IMR-90 (cell line): ENCODE results near the gene LPXN. TPM values are rescaled to one million over a fixed set of nuclear protein-coding genes. Genes with fewer than 3 reads are reported as not detected.

Experiments
- ATAC-seq: fragments of 200-7000 bp; cut with Tn5 transposase; 2 replicates; pipeline ENCODE4 v1.9.1; 2020; ENCODE audit warnings: low read depth, mild to moderate bottlenecking, moderate library complexity
- BruUV-seq: library from RNA; stranded (reverse); fragments of 400-500 nt; replicated peaks from 2 replicates; lab custom pipeline; 2021; lab: Mats Ljungman, UMichigan
- CTCF ChIA-PET: fragments of 300-600 bp; formaldehyde crosslinking; extraction: SDS; loops from one replicate; lab custom pipeline; 2021; ENCODE audit warnings: antibody characterized with exemption; lab: Yijun Ruan, JAX
- POLR2A ChIA-PET: fragments of 300-600 bp; sonication (Branson Sonifier 250); formaldehyde crosslinking; loops from one replicate; lab custom pipeline; 2022; ENCODE audit warnings: antibody characterized with exemption; ENCODE audit not compliant: unreplicated experiment; lab: Charles Lee
- DNase-seq: peaks from one replicate; pipeline ENCODE4 v3.0.0; 2013
- H2AFZ ChIP-seq: replicated peaks from 2 replicates; pipeline ENCODE3; 2013; ENCODE audit warnings: low read length, mild to moderate bottlenecking; ENCODE audit not compliant: poor library complexity
- H2AK5ac ChIP-seq: 2 replicates; pipeline ENCODE4 v1.6.1; 2013; ENCODE audit warnings: low read depth, low read length, inconsistent platforms
- H2AK9ac ChIP-seq: replicated peaks from 2 replicates; pipeline ENCODE3; 2013; ENCODE audit warnings: mild to moderate bottlenecking, low read depth, low read length, moderate library complexity; ENCODE audit not compliant: poor library complexity
- H2BK120ac ChIP-seq: 2 replicates; pipeline ENCODE4 v1.6.1; 2013; ENCODE audit warnings: low read depth, low read length, inconsistent platforms
- H2BK15ac ChIP-seq: 3 replicates; pipeline ENCODE4 v1.6.1; 2013; ENCODE audit warnings: low read depth, low read length, inconsistent platforms
- H2BK20ac ChIP-seq: 2 replicates; pipeline ENCODE4 v1.6.1; 2013; ENCODE audit warnings: low read depth, mild to moderate bottlenecking, inconsistent platforms, low read length, moderate library complexity
- H2BK5ac ChIP-seq: 2 replicates; pipeline ENCODE4 v1.6.1; 2013; ENCODE audit warnings: mild to moderate bottlenecking, low read depth, low read length, inconsistent platforms; ENCODE audit not compliant: poor library complexity, severe bottlenecking
- H3K14ac ChIP-seq: replicated peaks from 2 replicates; pipeline ENCODE4 v1.6.1; 2013; ENCODE audit warnings: low read depth, low read length, inconsistent platforms
- H3K18ac ChIP-seq: 2 replicates; pipeline ENCODE4 v1.6.1; 2013; ENCODE audit warnings: low read depth, low read length, control low read depth
- H3K23ac ChIP-seq: 2 replicates; pipeline ENCODE4 v1.6.1; 2013; ENCODE audit warnings: low read depth, low read length, inconsistent platforms
- H3K27ac ChIP-seq: 2 replicates; pipeline ENCODE4 v1.5.1; 2013; ENCODE audit warnings: mild to moderate bottlenecking, control low read depth, low read length; ENCODE audit not compliant: insufficient read depth
- H3K27me3 ChIP-seq: 2 replicates; pipeline ENCODE4 v1.6.1; 2013; ENCODE audit warnings: low read length; ENCODE audit not compliant: control insufficient read depth, insufficient read depth
- H3K36me3 ChIP-seq: 2 replicates; pipeline ENCODE4 v1.6.1; 2013; ENCODE audit warnings: low read length, mixed read lengths; ENCODE audit not compliant: control insufficient read depth, insufficient read depth
- H3K4ac ChIP-seq: 2 replicates; pipeline ENCODE4 v1.6.1; 2013; ENCODE audit warnings: low read depth, low read length, inconsistent platforms
- H3K4me1 ChIP-seq: 2 replicates; pipeline ENCODE4 v1.6.1; 2013; ENCODE audit warnings: low read length, mixed read lengths; ENCODE audit not compliant: control insufficient read depth, insufficient read depth
- H3K4me2 ChIP-seq: 2 replicates; pipeline ENCODE4 v1.6.1; 2013; ENCODE audit warnings: low read depth, mild to moderate bottlenecking, control low read depth, low read length, moderate library complexity
- H3K4me3 ChIP-seq: 2 replicates; pipeline ENCODE4 v1.5.1; 2013; ENCODE audit warnings: low read depth, mild to moderate bottlenecking, control low read depth, low read length, moderate library complexity; ENCODE audit not compliant: insufficient read depth
- H3K56ac ChIP-seq: 2 replicates; pipeline ENCODE4 v1.6.1; 2013; ENCODE audit warnings: low read length, inconsistent platforms; ENCODE audit not compliant: insufficient read depth; ENCODE audit errors: extremely low read depth
- H3K79me1 ChIP-seq, 2 experiments: 2 replicates each; pipeline ENCODE4 v1.6.1; 2013; ENCODE audit warnings: low read length in 2 of 2, inconsistent platforms in 1 of 2, low read depth in 1 of 2
- H3K9ac ChIP-seq: 2 replicates; pipeline ENCODE4 v1.6.1; 2013; ENCODE audit warnings: low read depth, low read length, control low read depth
- H3K9me1 ChIP-seq: 2 replicates; pipeline ENCODE4 v1.6.1; 2013; ENCODE audit warnings: low read length, inconsistent platforms; ENCODE audit not compliant: insufficient read depth
- H3K9me3 ChIP-seq: 2 replicates; pipeline ENCODE4 v1.6.1; 2013; ENCODE audit warnings: low read length; ENCODE audit not compliant: control insufficient read depth, insufficient read depth
- H4K20me1 ChIP-seq: 2 replicates; pipeline ENCODE4 v1.6.1; 2013; ENCODE audit warnings: low read length, inconsistent platforms; ENCODE audit not compliant: insufficient read depth
- H4K5ac ChIP-seq: 2 replicates; pipeline ENCODE4 v1.6.1; 2013; ENCODE audit warnings: mild to moderate bottlenecking, low read depth, low read length, control low read depth
- H4K8ac ChIP-seq, 2 experiments: 2 replicates each; pipeline ENCODE4 v1.6.1; 2013; ENCODE audit warnings: low read depth in 2 of 2, low read length in 2 of 2, control low read depth in 1 of 2, inconsistent platforms in 1 of 2
- H4K91ac ChIP-seq: 2 replicates; pipeline ENCODE4 v1.6.1; 2013; ENCODE audit warnings: low read depth, low read length, inconsistent platforms; ENCODE audit not compliant: insufficient read depth
- CHD1 ChIP-seq: IDR thresholded peaks from 2 replicates; pipeline ENCODE4 v1.6.1; 2012; ENCODE audit warnings: low read depth, low read length, improper control_type of control experiment
- CTCF ChIP-seq: conservative IDR thresholded peaks from 2 replicates; pipeline ENCODE4 v1.5.1; 2012; ENCODE audit warnings: mild to moderate bottlenecking, low read depth, low read length, improper control_type of control experiment
- FOS ChIP-seq: fragments of 150-350 bp; IDR thresholded peaks from 2 replicates; pipeline ENCODE4 v1.6.1; 2016; ENCODE audit warnings: low read depth, low read length
- MAFK ChIP-seq: IDR thresholded peaks from 2 replicates; pipeline ENCODE4 v1.6.1; 2012; ENCODE audit warnings: low read depth, low read length, improper control_type of control experiment
- MXI1 ChIP-seq: IDR thresholded peaks from 2 replicates; pipeline ENCODE4 v1.6.1; 2012; ENCODE audit warnings: low read depth, mild to moderate bottlenecking, low read length, moderate library complexity, borderline replicate concordance
- RFX5 ChIP-seq: IDR thresholded peaks from 2 replicates; pipeline ENCODE4 v1.8.0; 2012; ENCODE audit warnings: low read depth, mild to moderate bottlenecking, low read length, moderate library complexity
- WGBS, 2 experiments: methylation state at CpG; one replicate each; pipeline versions ENCODE4 v1.1.5 to v1.1.7; 2013; ENCODE audit warnings: missing lambda C conversion rate in 2 of 2; ENCODE audit not compliant: insufficient read length in 1 of 2; ENCODE audit errors: extremely low coverage in 2 of 2; 5-methylcytosine and 5-hydroxymethylcytosine counted together
- dilution Hi-C: fragments of 300-500 bp; cut with HindIII; formaldehyde crosslinking; loops from one replicate; pipeline ENCODE4 v1.14.3; 2018; ENCODE audit warnings: low sequenced_read_pairs; ENCODE audit not compliant: unreplicated experiment
- in situ Hi-C: fragments of 300-500 bp; cut with MboI; formaldehyde crosslinking; loops from 3 replicates; pipeline ENCODE4 v1.14.3; 2019; ENCODE audit warnings: low sequenced_read_pairs, inconsistent platforms, mixed read lengths
- intact Hi-C: fragments of 100-400 bp; cut with micrococcal nuclease; formaldehyde crosslinking; loops from 2 replicates; pipeline ENCODE4 v1.10.0; 2022
- polyA plus RNA-seq, 3 experiments: library from polyadenylated mRNA; depleted of rRNA; stranded (reverse); fragments of >200 nt; gene quantifications; 2 replicates each; pipeline ENCODE4 v1.2.3, GENCODE V29; 2012; ENCODE audit warnings: low replicate concordance in 1 of 3
- total RNA-seq: library from RNA; depleted of rRNA; stranded (reverse); fragments of >200 nt; gene quantifications from 2 replicates; pipeline ENCODE4 v1.2.3, GENCODE V29; 2012

Gene LPXN
- total and polyA plus RNA-seq, 2 of the 4 experiments (the other 2 are of a cell fraction): 13.4 to 15.7 TPM

GRCh38 chr11:58490827-58491226 lies 84.8 kb downstream of the LPXN start:
- Histone ChIP-seq H3K9me1 (no peaks in the 10 kb centered on the region), H3K79me1 (no peaks in the 10 kb centered on the region), H2AFZ (no peak overlapping the region), H3K14ac (no peak overlapping the region), H3K9ac (no peak overlapping the region), H3K36me3 (no peaks in the 10 kb centered on the region), H2BK20ac (peak overlapping the region; percentile 52; the same call in 1 of the 2 replicates), H3K27me3 (no peaks in the 10 kb centered on the region), H3K23ac (no peak overlapping the region), H2AK9ac (no peak overlapping the region), H3K4me2 (no peak overlapping the region), H3K4me1 (peaks cover 7% of the 10 kb centered on the region; the same call in 1 of the 2 replicates), H4K5ac (no peak overlapping the region), H3K4ac (peak overlapping the region; percentile 60; the same call in 1 of the 2 replicates), H2BK120ac (peak overlapping the region; percentile 27; the same call in 1 of the 2 replicates), H2BK15ac (no peak overlapping the region; the same call in 2 of the 3 replicates), H4K91ac (no peak overlapping the region), H3K4me3 (no peak overlapping the region), H3K18ac (peak overlapping the region; percentile 79; the same call in 1 of the 2 replicates), H2AK5ac (peak overlapping the region; percentile 90; the same call in 1 of the 2 replicates), H3K9me3 (no peaks in the 10 kb centered on the region; the same call in 1 of the 2 replicates), H2BK5ac (peak overlapping the region; percentile 63), H4K20me1 (no peaks in the 10 kb centered on the region), H3K27ac (no peak overlapping the region), H4K8ac (0 out of 4 replicates have a peak overlapping the region, but pooled peaks of 1 of the 2 experiments have one; percentile 15), H3K56ac (no peak overlapping the region)
- ChIA-PET POLR2A (no interaction called here), CTCF (no interaction called here)
- no peak for TF ChIP-seq CTCF
- TF ChIP-seq CHD1: no peak
- no peak for TF ChIP-seq MXI1
- TF ChIP-seq RFX5: no peak
- TF ChIP-seq FOS: no peak
- no peak for TF ChIP-seq MAFK
- no CpG with 5 or more reads among the region's 2 CpGs for WGBS, 2 experiments
- intact Hi-C loops: loop anchor here (10.0 kb wide), 1 partner anchor 176 kb away; no protein-coding TSS in a partner anchor
- no TSS peak for BruUV-seq
- ATAC-seq (no peak), DNase-seq (no peak)
- dilution Hi-C loops: no loop called here
- in situ Hi-C loops: no loop called here
